GM20000 (cell line): ENCODE measurements around the gene LIPE.
"Not testable (repeated sequence)": the region's sequence is repeated elsewhere in the genome, so short reads cannot be mapped to it uniquely, and the experiment has no call there.

Experiments
- DNase-seq: peaks from one replicate; pipeline ENCODE4 v3.0.0; 2012; ENCODE audit warnings: low spot score
- CTCF ChIP-seq: IDR thresholded peaks from 2 replicates; pipeline ENCODE4 v1.5.1; 2012; ENCODE audit warnings: mild to moderate bottlenecking, control low read depth; ENCODE audit errors: extremely low read depth, missing control alignments

The LIPE gene

GRCh38 chr19:42459926-42460325, 32.7 kb upstream of the LIPE start:
- DNase-seq = no peak

DNA sequence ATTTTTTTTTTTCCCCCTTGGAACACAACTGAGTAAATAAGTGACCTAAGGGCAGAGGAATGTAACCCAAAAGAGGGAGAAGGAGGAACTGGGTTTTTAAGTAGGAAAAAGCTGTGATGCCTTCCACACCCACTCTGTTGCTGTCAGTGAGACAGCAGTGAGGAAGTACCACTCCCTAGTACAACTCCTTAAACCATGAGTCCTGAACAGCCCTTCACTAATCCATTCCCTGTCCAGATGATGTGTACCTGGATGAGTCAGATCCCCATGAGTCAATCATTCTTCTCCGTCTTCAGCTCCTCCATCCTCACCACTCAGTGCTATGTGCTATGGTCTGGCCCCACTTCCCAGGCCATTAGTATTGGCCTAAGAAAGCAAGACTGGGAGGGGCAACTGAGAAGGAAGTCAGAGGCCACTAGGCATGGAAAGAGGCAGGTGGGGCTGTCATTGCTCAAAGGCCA, 28.5 kb upstream of the LIPE start:
- no peak for TF ChIP-seq CTCF
- DNase-seq = no peak

More at GRCh38 chr19:42459926-42460325, 32.7 kb upstream of the LIPE start:
- no peak for TF ChIP-seq CTCF

DNA sequence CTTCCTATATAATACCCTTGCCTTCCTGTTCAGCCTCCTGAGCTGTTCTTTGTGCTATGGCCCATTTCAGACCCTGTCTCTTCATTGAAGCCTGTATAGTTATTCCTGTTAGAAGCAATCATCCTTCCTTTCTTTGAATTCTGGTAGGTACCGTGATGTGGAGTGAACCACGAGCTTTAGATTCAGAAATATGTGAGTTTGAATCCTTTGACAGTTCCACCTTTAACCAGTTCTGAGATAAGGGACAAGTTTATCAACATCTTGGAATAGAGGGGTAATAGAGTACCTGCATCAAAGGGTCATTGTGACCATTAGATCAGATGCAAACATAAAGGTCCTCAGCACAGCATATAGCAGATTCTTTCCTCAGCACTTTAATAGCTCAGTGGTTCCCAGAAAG, 27.9 kb upstream of the LIPE start:
- no peak for TF ChIP-seq CTCF
- no peak for DNase-seq

DNA sequence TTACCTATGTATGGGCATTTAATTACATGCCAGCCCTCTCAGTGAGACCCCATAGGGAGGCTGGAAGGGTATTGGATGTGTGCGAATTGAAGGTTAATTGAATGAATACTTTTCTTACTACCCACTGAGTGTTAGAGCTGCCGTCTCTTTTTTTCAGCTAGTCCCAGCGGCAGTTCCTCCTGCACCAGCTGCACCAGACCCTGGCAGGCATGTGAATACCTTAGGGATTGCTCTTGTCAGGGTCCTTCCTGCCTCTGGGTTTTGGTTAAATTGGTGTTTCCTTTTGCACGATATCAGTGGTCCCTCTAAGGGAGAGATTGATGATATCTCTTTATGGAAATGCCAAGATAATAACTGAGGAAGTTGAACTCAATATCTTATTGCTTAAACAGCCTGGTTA, 25.4 kb upstream of the LIPE start:
- no peak for TF ChIP-seq CTCF
- no peak for DNase-seq

- TF ChIP-seq CTCF = peak; percentile 81
- peak; percentile 80 for DNase-seq
These were observed 23.2 kb upstream of the LIPE start for GRCh38 chr19:42450314-42450934.

- not testable (repeated sequence) for DNase-seq
These were observed 21.1 kb upstream of the LIPE start for GRCh38 chr19:42448306-42448705.

DNA sequence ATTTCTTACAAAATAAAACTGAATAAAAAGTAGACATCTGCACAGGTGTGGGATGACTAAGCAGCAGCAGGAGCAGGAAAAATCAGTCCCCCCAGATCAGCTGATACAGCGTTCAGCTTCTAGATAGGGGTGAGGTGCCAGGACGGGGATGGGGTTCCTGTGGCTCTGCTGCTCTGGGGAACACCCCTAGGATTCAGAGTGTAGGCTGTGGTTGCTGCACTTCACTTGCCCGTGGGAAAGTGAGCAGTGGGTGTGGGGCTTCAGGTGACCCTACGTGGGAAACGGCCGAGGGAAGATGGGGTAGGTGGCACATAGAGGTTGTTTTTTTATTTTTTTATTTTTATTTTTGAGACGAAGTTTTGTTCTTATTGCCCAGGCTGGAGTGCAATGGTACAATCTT, 18.8 kb upstream of the LIPE start:
- TF ChIP-seq CTCF = no peak
- DNase-seq = no peak

DNA sequence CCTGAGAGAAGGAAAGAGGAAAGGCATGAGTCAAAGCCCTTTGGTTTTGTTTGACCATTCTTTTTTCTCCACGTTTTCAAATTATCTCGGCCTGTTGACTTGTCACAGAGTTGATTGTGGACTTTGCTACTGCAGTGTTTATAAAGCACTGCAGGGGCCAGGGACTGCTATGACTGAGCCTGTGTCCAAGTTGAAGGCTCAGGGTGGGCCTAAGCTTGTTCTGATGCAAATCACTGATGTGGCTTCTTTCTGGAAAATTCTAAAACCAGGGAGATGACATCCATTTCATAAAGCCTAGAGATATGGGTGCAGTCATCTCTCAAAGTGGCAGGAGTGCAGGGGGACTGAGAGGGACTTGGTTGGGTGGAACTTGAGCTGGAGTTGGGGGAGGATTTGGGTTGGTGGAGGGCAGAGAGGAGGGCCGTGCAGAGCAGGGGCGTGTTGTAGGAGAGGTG, 16.8 kb upstream of the LIPE start:
- no peak for DNase-seq
- TF ChIP-seq CTCF = no peak
